Neural progenitor cell (in vitro differentiated cells): Measurements from ENCODE around the gene NHP2. TPM values are rescaled to one million over a fixed set of nuclear protein-coding genes. Genes with fewer than 3 reads are reported as not detected.

Experiments used
- DNase-seq: peaks from one replicate; pipeline ENCODE4 v3.0.0-alpha.2; 2016; ENCODE audit warnings: low spot score
- H2AFZ ChIP-seq: fragments of 200-600 bp; sonication (generic); replicated peaks from 2 replicates; pipeline ENCODE4 v1.6.1; 2016; ENCODE audit warnings: antibody characterized with exemption
- H3F3A ChIP-seq: fragments of 200-600 bp; sonication (generic); 2 replicates; pipeline ENCODE4 v1.6.1; 2016; ENCODE audit warnings: antibody characterized with exemption, low read depth
- H3K27ac ChIP-seq: fragments of 200-600 bp; sonication (generic); 2 replicates; pipeline ENCODE4 v1.5.1; 2016; ENCODE audit warnings: mild to moderate bottlenecking
- H3K27me3 ChIP-seq: fragments of 200-600 bp; sonication (generic); 2 replicates; pipeline ENCODE4 v1.6.1; 2016; ENCODE audit warnings: mild to moderate bottlenecking, moderate library complexity
- H3K36me3 ChIP-seq: fragments of 200-600 bp; sonication (generic); 2 replicates; pipeline ENCODE4 v1.5.1; 2016
- H3K4me1 ChIP-seq: fragments of 200-600 bp; sonication (generic); 2 replicates; pipeline ENCODE4 v1.6.1; 2016; ENCODE audit warnings: mixed run types
- H3K4me2 ChIP-seq: fragments of 200-600 bp; sonication (generic); 2 replicates; pipeline ENCODE4 v1.6.1; 2016
- H3K4me3 ChIP-seq: fragments of 200-600 bp; sonication (generic); 2 replicates; pipeline ENCODE4 v1.5.1; 2016
- H3K79me2 ChIP-seq: fragments of 200-600 bp; sonication (generic); 2 replicates; pipeline ENCODE4 v1.6.1; 2016; ENCODE audit warnings: low read depth
- H3K9ac ChIP-seq: fragments of 200-600 bp; sonication (generic); 2 replicates; pipeline ENCODE4 v1.6.1; 2016
- H3K9me3 ChIP-seq: fragments of 200-600 bp; sonication (generic); 2 replicates; pipeline ENCODE4 v1.5.1; 2016; ENCODE audit warnings: low read depth
- H4K20me1 ChIP-seq: fragments of 200-600 bp; sonication (generic); 2 replicates; pipeline ENCODE4 v1.6.1; 2016; ENCODE audit warnings: low read depth
- H3K27ac Mint-ChIP-seq: 3 replicates; pipeline ENCODE4 v1.8.0; 2021; ENCODE audit warnings: mixed read lengths
- H3K27me3 Mint-ChIP-seq: 2 replicates; pipeline ENCODE4 v1.8.0; 2022; ENCODE audit warnings: low read depth, mild to moderate bottlenecking, inconsistent platforms, moderate library complexity, mixed read lengths; ENCODE audit not compliant: insufficient read depth
- H3K36me3 Mint-ChIP-seq: 3 replicates; pipeline ENCODE4 v1.8.0; 2021; ENCODE audit warnings: mixed read lengths
- H3K4me1 Mint-ChIP-seq: 3 replicates; pipeline ENCODE4 v1.8.0; 2021; ENCODE audit warnings: mixed read lengths
- H3K4me3 Mint-ChIP-seq: 3 replicates; pipeline ENCODE4 v1.8.0; 2021; ENCODE audit warnings: mild to moderate bottlenecking, moderate library complexity, mixed read lengths
- H3K9me3 Mint-ChIP-seq: 3 replicates; pipeline ENCODE4 v1.8.0; 2020; ENCODE audit warnings: mixed read lengths
- CTCF ChIP-seq: fragments of 200-600 bp; sonication (generic); IDR thresholded peaks from 2 replicates; pipeline ENCODE4 v1.5.1; 2017; ENCODE audit warnings: antibody characterized with exemption, mild to moderate bottlenecking
- EZH2 ChIP-seq: fragments of 200-600 bp; sonication (generic); IDR thresholded peaks from 2 replicates; pipeline ENCODE4 v1.6.1; 2017; ENCODE audit warnings: antibody characterized with exemption, mild to moderate bottlenecking, moderate library complexity
- EZH2phosphoT487 ChIP-seq: fragments of 200-600 bp; sonication (generic); IDR thresholded peaks from 2 replicates; pipeline ENCODE4 v1.6.1; 2017; ENCODE audit warnings: antibody characterized with exemption
- total RNA-seq: library from RNA; depleted of rRNA; stranded (reverse); fragments of >200 nt; gene quantifications from 2 replicates; pipeline ENCODE4 v1.2.3, GENCODE V29; 2015; ENCODE audit warnings: low replicate concordance

NHP2 gene
- total RNA-seq, 1 donor from 2014 or later = 357 TPM

- TF ChIP-seq EZH2 (no peak), EZH2phosphoT487 (no peak), CTCF (no peak)
- Histone ChIP-seq H3K27me3 (no peaks in the 10 kb centered on the region), H2AFZ (no peak overlapping the region), H3K9ac (no peak overlapping the region), H3F3A (peaks cover 29% of the 10 kb centered on the region), H3K79me2 (no peaks in the 10 kb centered on the region), H3K9me3 (no peaks in the 10 kb centered on the region), H3K27ac (no peak overlapping the region), H3K4me1 (peaks cover 21% of the 10 kb centered on the region), H3K36me3 (no peaks in the 10 kb centered on the region), H4K20me1 (peaks cover 7% of the 10 kb centered on the region), H3K4me2 (no peak overlapping the region), H3K4me3 (no peak overlapping the region)
- DNase-seq = no peak
- Mint-ChIP-seq H3K27me3 (peaks cover 8% of the 10 kb centered on the region), H3K36me3 (peaks cover 3% of the 10 kb centered on the region), H3K9me3 (no peaks in the 10 kb centered on the region), H3K27ac (peak overlapping the region; percentile 76), H3K4me3 (peak overlapping the region; percentile 52), H3K4me1 (peaks cover 23% of the 10 kb centered on the region)
These were observed 29.4 kb downstream of the NHP2 start for GRCh38 chr5:178123966-178124925.

GRCh38 chr5:178123094-178123965 lies 30.4 kb downstream of the NHP2 start:
- H3K9me3 Mint-ChIP-seq = no peaks in the 10 kb centered on the region
- peaks cover 23% of the 10 kb centered on the region for H3K4me1 Mint-ChIP-seq
- H3K36me3 ChIP-seq = no peaks in the 10 kb centered on the region
- H3K9ac ChIP-seq = no peak overlapping the region
- H3K4me1 ChIP-seq = peaks cover 21% of the 10 kb centered on the region
- no peaks in the 10 kb centered on the region for H3K9me3 ChIP-seq
- peaks cover 2% of the 10 kb centered on the region for H3K79me2 ChIP-seq
- H4K20me1 ChIP-seq = peaks cover 7% of the 10 kb centered on the region
- H3K4me3 ChIP-seq = no peak overlapping the region
- H3K27me3 Mint-ChIP-seq = peaks cover 8% of the 10 kb centered on the region
- H3K27ac ChIP-seq = no peak overlapping the region
- H3K36me3 Mint-ChIP-seq = peaks cover 3% of the 10 kb centered on the region
- no peak overlapping the region for H3K4me2 ChIP-seq
- H3K27ac Mint-ChIP-seq = no peak overlapping the region
- TF ChIP-seq CTCF (no peak), EZH2 (no peak), EZH2phosphoT487 (no peak)
- no peak for DNase-seq
- peaks cover 27% of the 10 kb centered on the region for H3F3A ChIP-seq
- H3K27me3 ChIP-seq = no peaks in the 10 kb centered on the region
- H3K4me3 Mint-ChIP-seq = no peak overlapping the region
- H2AFZ ChIP-seq = no peak overlapping the region

- peaks cover 21% of the 10 kb centered on the region for H3K4me1 Mint-ChIP-seq
- no peak overlapping the region for H3K4me3 Mint-ChIP-seq
- TF ChIP-seq EZH2phosphoT487 (no peak), CTCF (no peak), EZH2 (no peak)
- Histone ChIP-seq H3K79me2 (peaks cover 12% of the 10 kb centered on the region), H3K4me2 (no peak overlapping the region), H4K20me1 (peaks cover 7% of the 10 kb centered on the region), H3K27ac (no peak overlapping the region), H3K36me3 (no peaks in the 10 kb centered on the region), H3K4me1 (peaks cover 20% of the 10 kb centered on the region), H3K9me3 (no peaks in the 10 kb centered on the region), H3F3A (peaks cover 24% of the 10 kb centered on the region), H3K27me3 (no peaks in the 10 kb centered on the region), H3K9ac (no peak overlapping the region), H2AFZ (no peak overlapping the region), H3K4me3 (no peak overlapping the region)
- H3K27ac Mint-ChIP-seq = no peak overlapping the region
- no peak for DNase-seq
- peaks cover 8% of the 10 kb centered on the region for H3K27me3 Mint-ChIP-seq
- no peaks in the 10 kb centered on the region for H3K9me3 Mint-ChIP-seq
- H3K36me3 Mint-ChIP-seq = peaks cover 3% of the 10 kb centered on the region
These were observed 31.3 kb downstream of the NHP2 start for GRCh38 chr5:178122346-178122745.
